ENCODE results near the gene SPDYE16.
A peak's percentile ranks its signal among the peaks of the same experiment; 100 is the strongest.
"Not testable (repeated sequence)": the region's sequence is repeated elsewhere in the genome, so short reads cannot be mapped to it uniquely, and the experiment has no call there.

SPDYE16 gene, protein sequence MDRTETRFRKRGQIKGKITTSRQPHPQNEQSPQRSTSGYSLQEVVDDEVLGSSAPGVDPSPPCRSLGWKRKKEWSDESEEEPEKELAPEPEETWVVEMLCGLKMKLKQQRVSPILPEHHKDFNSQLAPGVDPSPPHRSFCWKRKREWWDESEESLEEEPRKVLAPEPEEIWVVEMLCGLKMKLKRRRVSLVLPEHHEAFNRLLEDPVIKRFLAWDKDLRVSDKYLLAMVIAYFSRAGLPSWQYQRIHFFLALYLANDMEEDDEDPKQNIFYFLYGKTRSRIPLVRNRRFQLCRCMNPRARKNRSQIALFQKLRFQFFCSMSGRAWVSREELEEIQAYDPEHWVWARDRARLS

DNA sequence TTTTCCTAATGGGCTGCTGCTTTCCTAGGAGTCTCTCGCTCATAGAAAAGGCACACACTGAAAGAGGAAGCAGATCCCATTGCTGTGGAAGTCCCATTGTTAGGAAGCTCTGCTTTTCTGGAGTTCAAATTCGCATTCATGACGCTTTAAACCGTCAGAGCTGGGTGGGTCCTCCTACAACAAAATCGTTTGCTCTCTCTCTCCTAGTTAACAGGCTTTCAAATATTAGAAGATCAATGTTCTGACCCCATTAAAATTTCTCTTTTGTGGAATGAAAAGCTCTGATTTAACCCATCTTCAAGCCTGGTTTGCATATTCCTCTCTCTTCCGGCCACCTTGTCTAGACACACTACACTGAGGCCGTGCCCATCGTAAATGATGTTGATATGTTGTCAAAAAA is at the start of gene SPDYE16:
TSS of gene SPDYE16 (minus strand) at position 101 of the 400 bp plus-strand sequence. CDS start 1,838 bp downstream, outside the sequence.
- DNase-seq = not testable (repeated sequence)

DNA sequence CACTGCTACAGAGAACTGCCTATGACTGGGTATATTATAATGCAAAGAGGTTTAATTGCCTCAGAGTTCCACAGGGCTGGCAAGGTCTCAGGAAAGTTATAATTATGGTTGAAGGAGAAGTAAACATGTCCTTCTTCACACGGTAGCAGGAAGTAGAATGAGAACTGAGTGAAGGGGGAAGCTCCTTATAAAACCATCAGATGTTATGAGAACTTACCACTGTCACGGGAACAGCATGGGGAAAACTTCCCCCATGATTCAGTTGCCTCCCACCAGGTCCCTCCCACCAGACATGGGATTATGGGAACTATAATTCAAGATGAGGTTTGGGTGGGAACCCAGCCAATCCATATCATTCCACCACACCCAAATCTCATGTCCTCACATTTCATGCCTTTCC is 49.6 kb upstream of the SPDYE16 start:
- not testable (repeated sequence) for DNase-seq

DNA sequence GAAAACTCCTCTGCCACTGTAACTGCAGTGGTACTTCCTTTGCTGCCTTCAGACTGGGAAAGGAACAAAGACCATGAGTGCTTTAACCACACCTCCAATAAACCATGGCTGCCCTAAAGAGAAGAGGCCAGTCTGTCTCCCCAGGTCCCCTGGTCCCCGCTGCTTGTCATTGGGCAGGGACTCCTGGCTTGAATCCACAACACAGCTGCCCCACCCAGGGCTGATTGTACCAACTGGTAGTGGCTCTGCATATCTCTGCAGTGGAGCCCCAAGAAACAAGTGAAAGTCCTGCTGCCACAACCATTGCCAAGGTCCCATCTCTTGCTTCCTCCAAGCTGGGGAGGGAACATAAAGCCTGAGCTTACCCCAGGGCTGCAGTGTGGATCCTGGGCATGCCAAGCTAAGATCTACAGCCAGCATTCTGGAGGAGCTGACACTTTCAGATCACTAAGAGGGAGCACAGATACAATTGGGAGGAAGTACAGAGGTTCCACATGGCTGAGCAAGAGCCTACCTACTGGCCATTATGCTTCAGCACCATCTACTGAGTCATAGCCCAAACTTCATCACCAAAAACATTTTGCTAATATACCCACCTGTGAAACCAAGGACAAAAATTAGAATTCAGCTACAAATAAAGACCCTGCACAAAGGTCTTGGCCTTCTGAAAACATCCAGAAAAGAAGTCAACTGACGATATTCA is 48.7 kb upstream of the SPDYE16 start:
- DNase-seq = not testable (repeated sequence)

DNA sequence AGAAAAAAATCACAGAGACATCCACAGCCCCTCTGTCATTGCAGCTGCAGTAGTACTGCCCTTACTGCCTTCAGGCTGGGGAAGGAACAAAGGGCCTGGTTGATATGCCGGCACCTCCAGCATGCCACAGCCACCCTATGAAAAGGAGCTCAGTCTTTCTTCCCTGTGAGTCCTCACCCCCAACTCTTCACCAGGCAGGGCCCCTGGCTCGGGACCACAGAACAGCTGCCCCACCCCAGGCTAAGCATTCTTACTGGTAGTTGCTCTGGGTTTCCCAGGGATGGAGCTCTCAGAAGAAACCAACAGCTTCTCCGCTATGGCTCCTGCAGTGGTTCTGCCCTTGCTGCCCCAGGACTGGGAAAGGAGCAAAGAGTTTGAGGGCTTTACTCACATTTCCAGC is 47.9 kb upstream of the SPDYE16 start:
- DNase-seq = not testable (repeated sequence)

DNA sequence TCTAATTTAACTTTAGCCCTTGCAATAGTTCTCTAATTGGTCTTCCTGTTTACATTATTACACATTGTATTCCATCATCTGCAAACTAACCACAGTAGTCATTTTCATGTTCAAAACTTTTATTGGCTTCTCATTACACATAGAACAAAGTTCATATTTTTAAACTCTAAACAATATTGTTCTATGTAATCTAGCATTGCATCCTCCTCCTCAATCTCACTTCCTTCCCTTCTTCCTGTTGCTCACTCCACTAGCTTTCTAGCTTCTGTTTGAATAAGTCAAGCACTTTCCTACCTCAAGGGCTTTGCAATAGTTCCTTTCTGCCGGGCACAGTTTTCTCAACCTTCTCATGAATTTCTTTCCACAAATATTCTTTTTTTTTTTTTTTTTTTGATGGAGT is 45.5 kb upstream of the SPDYE16 start:
- DNase-seq = not testable (repeated sequence)

DNA sequence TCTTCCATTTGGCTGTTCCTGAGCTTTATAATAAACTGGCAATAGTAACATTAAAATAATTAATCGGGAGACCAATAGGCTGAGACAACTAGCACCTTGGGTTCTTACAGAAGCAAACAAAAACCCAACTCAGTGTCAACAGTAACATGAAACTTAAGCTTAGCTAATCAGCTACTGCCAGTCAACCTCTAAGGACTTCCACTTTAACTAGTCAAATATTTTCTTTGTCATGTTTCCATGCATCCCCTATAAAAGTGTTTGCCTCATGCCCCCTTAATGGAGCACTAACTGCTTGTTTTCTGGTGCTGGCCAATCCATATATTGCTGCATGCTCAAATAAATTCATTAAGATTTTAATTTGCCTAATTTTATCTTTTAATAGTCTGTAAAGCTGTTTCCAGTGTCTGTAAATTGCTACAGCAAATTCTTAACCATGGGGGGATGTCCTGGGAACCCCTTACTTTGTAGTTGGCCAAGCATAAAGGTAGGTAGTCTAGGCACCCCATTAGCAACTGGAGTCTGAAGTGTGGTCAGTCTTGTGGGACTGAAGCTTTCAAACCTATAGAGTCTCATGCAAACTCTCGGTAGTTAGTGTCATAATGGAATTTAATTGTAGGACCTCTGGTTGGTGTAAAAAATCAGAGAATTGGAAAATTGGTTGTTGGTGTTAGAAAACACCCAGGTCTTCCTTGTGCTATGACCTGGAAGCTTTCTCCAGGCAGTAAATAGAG is 43.7 kb upstream of the SPDYE16 start:
- not testable (repeated sequence) for DNase-seq

DNA sequence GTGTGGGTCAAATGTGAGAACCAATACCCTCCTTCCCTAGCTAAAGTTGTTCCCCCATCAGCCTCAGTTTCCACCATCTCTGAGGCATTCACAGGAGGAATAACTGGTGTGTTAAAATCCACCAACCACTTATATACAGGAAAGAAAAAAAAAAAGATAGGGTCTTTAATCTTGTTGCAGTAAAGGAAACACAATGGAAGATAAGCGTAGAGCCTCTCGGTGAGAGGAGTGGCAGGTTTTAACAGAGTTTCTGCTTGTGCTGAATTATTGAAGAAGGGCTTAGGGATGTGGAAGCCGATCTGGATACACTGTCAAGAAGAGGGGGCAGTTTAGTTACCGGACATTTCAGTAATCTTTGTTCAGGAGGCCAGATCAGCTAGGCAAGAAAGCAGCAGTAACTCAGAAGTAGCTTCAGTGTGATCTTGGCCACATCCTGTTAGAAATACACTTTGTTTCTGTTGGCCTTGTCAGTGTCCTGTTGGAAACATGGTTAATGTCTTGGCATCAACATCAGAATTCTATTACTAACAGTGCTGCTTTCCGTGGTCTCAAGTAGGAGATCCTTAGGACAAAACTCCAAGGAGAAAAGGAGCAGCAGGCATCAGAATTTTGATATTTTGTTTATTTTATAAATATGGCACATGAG is 40.7 kb upstream of the SPDYE16 start:
- DNase-seq = not testable (repeated sequence)

DNA sequence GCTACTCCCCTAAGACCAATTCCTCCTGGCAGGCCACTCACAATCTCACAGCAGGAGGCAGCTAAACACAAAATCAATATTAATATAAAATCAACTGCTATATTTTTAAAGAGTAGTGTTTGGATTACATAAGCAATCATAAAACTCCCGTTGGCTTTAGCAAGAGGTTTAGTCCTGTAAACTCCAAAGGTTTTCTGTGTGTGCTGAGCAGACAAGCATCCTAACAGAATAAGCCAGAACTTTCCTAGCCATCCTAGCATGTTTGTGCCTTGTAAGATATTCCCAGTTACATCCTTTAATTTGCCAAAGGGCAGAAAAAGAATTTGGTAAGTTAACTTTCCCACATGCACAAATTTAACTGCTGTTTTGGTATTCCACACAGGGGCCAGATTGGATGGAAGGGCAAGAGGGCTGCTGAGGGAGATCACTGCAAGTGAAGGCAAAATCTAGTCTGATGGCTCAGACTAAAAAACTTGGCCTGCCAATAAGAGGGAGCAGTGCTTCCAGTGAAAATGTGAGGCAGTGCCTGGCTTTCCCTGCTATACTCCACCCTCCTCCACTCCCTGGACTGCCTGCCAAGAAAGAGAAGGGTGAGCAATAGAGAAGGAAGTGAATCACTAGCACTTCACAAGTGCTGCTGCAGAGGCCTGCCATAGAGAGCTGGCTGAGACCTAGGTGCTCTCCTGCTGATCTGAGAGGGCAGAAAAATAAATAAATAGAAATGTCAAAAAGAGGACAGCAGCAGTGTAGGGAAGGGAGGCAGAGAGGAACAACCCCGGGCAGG is 39.9 kb upstream of the SPDYE16 start:
- peak; percentile 69 for DNase-seq

DNA sequence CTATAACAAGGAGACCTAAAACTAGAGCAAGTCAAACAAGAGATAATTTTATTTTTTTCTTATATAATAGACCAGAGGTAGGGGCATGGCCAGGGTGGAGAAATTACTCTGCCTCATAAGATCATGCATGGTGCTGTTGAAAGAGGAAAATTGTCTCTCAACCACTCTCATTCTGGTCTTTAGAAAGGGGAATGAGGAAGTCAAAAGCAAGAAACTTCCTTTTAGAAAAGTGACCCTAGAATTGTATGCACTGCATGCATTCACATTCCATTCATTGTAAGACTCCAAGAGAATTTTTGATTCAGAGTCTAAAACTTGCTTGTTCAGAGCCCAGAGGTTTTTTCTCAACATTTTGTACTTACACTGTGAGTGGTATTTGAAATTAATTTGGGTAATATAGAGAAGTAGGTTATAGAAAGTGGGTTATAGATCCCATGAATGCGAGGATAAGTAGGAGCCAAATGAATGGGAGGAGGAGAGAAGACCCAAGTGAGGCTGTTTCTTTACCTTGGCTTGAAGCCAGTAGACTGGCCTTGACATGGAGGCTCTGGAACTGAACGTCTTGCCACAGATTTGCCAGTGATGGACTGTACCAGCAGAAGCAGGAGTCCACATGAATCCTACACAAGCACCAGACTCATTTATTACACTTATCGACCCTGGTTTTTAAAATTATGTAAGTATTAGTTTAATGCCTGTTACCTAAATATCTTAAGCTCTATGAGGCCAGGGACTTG is 33.0 kb upstream of the SPDYE16 start:
- not testable (repeated sequence) for DNase-seq

DNA sequence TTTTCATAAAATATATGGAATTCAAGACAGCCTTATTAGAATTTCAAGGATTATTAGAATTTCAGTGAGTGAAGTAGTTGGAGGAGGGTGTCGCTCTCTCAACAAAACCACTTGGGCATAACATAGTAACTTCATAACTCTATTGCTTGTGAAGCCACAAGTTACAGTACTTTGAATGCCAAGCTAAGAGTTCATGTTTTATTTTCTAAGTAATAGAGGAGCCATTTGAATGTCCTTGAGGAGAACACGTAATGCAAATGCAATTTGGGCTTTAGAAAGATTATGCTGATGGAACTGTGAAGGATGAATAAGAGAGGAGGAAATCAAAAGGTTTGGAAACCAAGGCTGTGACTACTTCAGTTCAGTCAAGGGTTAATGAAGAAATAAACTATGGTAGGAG is 32.3 kb upstream of the SPDYE16 start:
- DNase-seq = not testable (repeated sequence)

DNA sequence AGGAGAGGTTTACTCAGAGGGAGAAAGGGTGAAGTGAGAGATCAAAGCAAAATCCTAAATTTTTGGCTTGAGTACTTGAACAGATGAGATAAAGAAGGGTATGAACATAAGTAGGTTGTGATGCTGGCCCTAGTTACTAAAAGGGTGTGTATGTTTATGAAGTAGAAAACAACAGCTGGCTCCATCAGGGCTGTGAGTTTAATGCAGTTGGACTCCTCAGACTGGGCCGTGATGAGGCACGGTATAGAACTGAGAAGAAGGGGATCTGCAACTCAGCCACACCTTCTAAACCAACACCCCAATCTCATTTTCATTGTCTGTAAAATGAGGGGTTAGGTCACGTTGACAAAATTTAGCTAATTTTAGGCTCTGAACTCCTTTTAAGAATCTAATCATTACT is 29.2 kb upstream of the SPDYE16 start:
- DNase-seq = not testable (repeated sequence)

DNA sequence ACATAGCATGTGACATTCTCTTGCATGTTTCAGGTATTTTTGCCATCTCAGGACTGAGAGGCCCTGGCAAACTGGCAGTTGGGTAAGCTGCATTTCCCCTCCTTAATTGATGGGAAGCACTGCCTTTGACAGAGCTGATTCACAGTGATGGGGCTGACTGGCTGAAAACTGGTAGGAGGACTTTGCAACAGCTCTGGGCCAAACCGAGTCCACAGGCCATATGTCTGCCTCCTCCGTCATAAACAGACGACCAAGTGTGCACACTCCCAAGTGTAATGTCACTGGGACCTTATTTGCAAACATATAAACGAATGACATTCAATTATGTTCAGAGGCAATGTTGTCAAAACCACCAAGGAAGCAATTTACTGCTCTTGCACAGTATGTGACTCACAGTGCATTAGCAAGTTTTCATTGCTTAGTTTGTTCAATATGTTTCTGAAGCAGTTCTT is 27.3 kb upstream of the SPDYE16 start:
- DNase-seq = not testable (repeated sequence)

DNA sequence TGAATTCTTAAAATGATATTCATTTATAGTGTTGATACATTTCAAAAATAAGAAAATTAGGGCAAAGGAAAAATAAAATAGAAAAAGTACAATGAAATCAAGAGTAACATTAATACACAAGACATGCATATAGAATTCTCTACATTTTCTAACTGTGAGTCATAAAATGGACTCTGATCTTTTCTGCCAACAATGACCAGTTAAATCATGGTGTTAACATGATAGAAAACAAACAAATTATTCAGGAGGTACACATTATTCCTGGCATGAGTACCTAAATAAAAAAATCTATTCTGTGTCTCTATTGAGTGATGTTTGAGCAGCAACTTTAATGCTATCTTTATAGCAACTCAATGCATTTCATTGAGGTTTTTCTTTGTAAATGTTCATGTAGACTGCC is 25.6 kb upstream of the SPDYE16 start:
- not testable (repeated sequence) for DNase-seq

DNA sequence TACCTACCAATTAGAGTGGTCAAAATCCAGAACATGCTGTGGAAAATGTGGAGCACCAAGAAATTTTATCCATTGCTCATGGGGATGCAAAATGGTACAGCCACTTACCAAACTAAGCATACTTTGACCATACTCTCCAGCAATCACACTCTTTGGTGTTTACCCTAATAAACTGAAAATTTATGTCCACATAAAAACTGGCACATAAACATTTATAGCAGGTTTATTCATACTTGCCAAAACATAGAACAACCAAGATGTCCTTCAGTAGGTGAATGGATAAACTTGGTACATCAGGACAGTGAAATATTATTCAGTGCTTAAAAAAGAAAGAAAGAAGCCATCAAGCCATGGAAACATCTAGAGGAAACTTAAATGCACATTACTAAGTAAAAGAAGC is 24.7 kb upstream of the SPDYE16 start:
- not testable (repeated sequence) for DNase-seq

DNA sequence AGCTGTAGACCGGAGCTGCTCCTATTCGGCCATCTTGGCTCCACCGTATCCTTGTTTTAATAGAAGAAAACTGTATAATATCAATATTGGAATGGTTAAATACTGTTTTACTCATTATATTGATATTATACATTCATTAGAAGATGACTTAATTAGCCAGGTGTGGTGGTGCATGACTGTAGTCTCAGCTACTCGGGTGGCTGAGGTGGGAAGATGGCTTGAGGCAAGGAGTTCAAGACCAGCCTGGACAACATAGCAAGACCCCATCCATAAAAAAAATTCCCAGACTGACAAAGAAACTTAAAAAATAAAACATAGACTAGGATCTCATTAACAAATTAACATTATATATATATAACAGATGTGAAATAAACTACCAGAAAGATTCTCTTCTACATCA is 24.2 kb upstream of the SPDYE16 start:
- DNase-seq = not testable (repeated sequence)

DNA sequence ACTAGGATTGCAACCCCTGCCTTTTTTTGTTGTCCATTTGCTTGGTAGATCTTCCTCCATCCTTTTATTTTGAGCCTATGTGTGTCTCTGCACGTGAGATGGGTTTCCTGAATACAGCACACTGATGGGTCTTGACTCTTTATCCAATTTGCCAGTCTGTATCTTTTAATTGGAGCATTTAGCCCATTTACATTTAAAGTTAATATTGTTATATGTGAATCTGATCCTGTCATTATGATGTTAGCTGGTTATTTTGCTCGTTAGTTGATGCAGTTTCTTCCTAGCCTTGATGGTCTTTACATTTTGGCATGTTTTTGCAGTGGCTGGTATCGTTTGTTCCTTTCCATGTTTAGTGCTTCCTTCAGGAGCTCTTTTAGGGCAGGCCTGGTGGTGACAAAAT is 21.9 kb upstream of the SPDYE16 start:
- not testable (repeated sequence) for DNase-seq

DNA sequence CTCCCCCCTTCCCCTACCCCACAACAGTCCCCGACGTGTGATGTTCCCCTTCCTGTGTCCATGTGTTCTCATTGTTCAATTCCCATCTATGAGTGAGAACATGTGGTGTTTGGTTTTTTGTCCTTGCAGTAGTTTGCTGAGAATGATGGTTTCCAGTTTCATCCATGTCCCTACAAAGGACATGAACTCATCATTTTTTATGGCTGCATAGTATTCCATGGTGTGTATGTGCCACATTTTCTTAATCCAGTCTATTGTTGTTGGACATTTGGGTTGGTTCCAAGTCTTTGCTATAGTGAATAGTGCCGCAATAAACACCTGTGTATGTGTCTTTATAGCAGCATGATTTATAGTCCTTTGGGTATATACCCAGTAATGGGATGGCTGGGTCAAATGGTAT is 18.2 kb upstream of the SPDYE16 start:
- DNase-seq = not testable (repeated sequence)

DNA sequence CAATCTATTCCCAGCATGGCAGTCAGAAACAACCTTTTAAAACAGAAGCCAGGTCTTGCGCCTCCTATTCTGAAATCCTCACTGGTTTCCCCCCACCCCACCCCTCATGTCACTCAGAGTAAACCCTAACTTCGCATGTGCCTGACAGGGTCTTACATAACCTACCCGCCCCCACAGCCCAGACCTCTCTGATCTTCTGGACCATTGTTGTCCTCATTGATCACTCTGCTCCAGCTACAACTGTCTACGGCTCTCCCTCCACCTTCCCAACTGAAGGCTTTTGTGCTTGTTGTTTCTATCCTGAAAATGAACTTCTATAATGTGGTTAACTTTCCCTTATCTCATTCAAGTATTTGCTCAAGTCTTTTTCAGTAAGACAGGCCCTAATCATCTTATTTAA is 17.1 kb upstream of the SPDYE16 start:
- not testable (repeated sequence) for DNase-seq

DNA sequence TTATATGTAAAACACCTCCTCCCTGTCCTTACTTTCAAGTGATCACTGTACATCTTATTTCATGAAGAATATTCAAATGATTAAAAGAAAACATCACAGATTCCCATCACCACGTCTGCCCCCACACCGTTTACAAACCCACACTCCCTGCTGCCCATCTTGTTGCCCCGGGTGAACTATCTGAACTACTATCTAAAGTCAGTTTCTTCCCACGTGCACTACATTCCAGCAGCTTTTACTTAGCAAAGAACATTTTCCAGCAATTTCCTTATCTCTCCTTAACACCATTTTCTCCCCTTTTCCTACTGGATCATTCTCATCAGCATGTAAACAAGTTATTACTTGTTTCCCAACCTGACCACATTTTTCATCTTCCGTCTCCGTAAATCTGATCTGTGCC is 16.6 kb upstream of the SPDYE16 start:
- DNase-seq = not testable (repeated sequence)

DNA sequence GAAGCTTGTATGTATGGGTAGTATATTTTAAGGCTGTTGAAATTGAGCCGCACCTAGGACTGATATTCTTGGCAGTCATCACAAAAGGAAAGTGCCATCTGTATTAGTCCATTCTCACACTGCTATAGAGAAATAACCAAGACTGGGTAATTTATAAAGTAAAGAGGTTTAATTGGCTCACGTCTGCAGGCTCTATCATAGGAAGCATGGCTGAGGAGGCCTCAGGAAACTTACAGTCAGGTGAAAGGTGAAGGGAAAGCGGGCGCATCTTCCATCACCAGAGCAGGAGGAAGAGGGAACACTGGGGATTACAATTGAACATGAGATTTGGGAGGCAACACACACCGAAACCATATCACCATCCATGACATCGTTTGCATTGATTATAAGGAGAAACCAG is 8.9 kb upstream of the SPDYE16 start:
- not testable (repeated sequence) for DNase-seq

DNA sequence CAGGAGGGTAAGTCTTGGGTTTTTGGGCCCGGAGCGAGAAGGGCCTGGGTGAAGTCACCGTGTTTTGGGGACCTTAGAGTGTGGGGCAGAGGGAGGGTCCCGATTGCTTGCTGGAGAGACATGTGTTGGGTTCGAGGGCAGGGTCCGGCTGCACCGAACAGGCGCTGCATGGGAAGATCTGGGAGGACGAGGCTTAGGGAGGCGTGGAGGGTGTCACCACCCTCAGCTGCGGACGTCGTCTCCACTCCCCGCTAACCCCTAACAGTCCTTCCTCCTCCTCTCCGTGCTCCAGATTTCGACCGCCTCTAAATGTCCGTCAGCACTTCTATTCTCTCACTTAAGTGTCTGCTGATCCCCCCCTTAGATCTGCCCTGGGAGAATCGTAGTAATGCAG is 6.8 kb upstream of the SPDYE16 start:
- DNase-seq = not testable (repeated sequence)

All from DMS79 (cell line).